Caco-2 (cell line): ENCODE measurements around the gene SLMAP. TPM values are rescaled to one million over a fixed set of nuclear protein-coding genes. Genes with fewer than 3 reads are reported as not detected.
A peak's percentile ranks its signal among the peaks of the same experiment; 100 is the strongest.

Source experiments
- BruUV-seq: library from RNA; stranded (reverse); fragments of 400-500 nt; replicated peaks from 2 replicates; lab custom pipeline; 2021; lab: Mats Ljungman, UMichigan
- CTCF ChIA-PET: fragments of 300-600 bp; sonication (Branson Sonifier 250); formaldehyde crosslinking; loops from one replicate; lab custom pipeline; 2022; ENCODE audit warnings: antibody characterized with exemption; lab: Charles Lee
- POLR2A ChIA-PET: fragments of 300-600 bp; sonication (Branson Sonifier 250); formaldehyde crosslinking; loops from one replicate; lab custom pipeline; 2022; ENCODE audit warnings: antibody characterized with exemption; lab: Charles Lee
- DNase-seq, 2 experiments: peaks; one replicate each; pipeline versions ENCODE4 v3.0.0 to v3.0.0-alpha.2; 2020 to 2022
- H3K27me3 ChIP-seq: replicated peaks from 2 replicates; pipeline ENCODE4 v1.6.0; 2011; ENCODE audit warnings: low read length; ENCODE audit not compliant: control insufficient read depth, insufficient read depth
- H3K36me3 ChIP-seq: 2 replicates; pipeline ENCODE4 v1.5.1; 2011; ENCODE audit warnings: low read length; ENCODE audit not compliant: control insufficient read depth, insufficient read depth
- H3K4me1 ChIP-seq: fragments of 250-450 bp; sonication (Bioruptor Pico); 2 replicates; pipeline ENCODE4 v1.5.1; 2020; ENCODE audit warnings: mild to moderate bottlenecking
- H3K4me3 ChIP-seq: 2 replicates; pipeline ENCODE4 v1.5.1; 2011; ENCODE audit warnings: low read depth, mild to moderate bottlenecking, control low read depth, low read length
- H3K9me3 ChIP-seq: fragments of 250-450 bp; sonication (Bioruptor Pico); 2 replicates; pipeline ENCODE4 v1.5.1; 2020; ENCODE audit warnings: mild to moderate bottlenecking, moderate library complexity
- H3K27ac Mint-ChIP-seq: one replicate; pipeline ENCODE4 v1.8.0; 2022; ENCODE audit warnings: mixed read lengths; ENCODE audit not compliant: unreplicated experiment
- H3K27me3 Mint-ChIP-seq: one replicate; pipeline ENCODE4 v1.8.0; 2022; ENCODE audit warnings: mixed read lengths; ENCODE audit not compliant: insufficient read depth, unreplicated experiment
- H3K36me3 Mint-ChIP-seq: one replicate; pipeline ENCODE4 v1.8.0; 2022; ENCODE audit warnings: mild to moderate bottlenecking, mixed read lengths; ENCODE audit not compliant: insufficient read depth, unreplicated experiment
- H3K4me1 Mint-ChIP-seq: one replicate; pipeline ENCODE4 v1.8.0; 2022; ENCODE audit warnings: low read depth, mixed read lengths; ENCODE audit not compliant: unreplicated experiment
- H3K4me3 Mint-ChIP-seq: one replicate; pipeline ENCODE4 v1.8.0; 2022; ENCODE audit warnings: mild to moderate bottlenecking, moderate library complexity, mixed read lengths; ENCODE audit not compliant: unreplicated experiment
- H3K9me3 Mint-ChIP-seq: one replicate; pipeline ENCODE4 v1.8.0; 2022; ENCODE audit warnings: mixed read lengths; ENCODE audit not compliant: unreplicated experiment
- CTCF ChIP-seq, 2 experiments: fragments of 200-600 bp in 1 of 2; IDR thresholded peaks; 1 replicate in 1 of 2; 2 replicates in 1 of 2; pipeline versions ENCODE4 v1.5.1 to v1.8.0; 2011 to 2022; ENCODE audit warnings: antibody characterized with exemption in 1 of 2, control low read depth in 1 of 2, inconsistent platforms in 1 of 2, low read depth in 1 of 2, low read length in 1 of 2, mild to moderate bottlenecking in 1 of 2, moderate library complexity in 1 of 2; ENCODE audit not compliant: insufficient read depth in 1 of 2, severe bottlenecking in 1 of 2, unreplicated experiment in 1 of 2
- intact Hi-C: fragments of 100-400 bp; cut with micrococcal nuclease; formaldehyde crosslinking; loops from one replicate; pipeline ENCODE4 v1.10.0; 2022; ENCODE audit not compliant: unreplicated experiment
- total RNA-seq: library from RNA; stranded (reverse); gene quantifications from 2 replicates; pipeline ENCODE4 v1.2.3, GENCODE V29; 2022

Gene SLMAP
- total RNA-seq, 1 experiment from 2014 or later: 136 TPM

- Mint-ChIP-seq H3K4me3 (peak overlapping the region; percentile 7), H3K27me3 (no peaks in the 10 kb centered on the region), H3K27ac (peak overlapping the region; percentile 93), H3K36me3 (peaks cover 33% of the 10 kb centered on the region), H3K9me3 (no peaks in the 10 kb centered on the region), H3K4me1 (peaks cover 45% of the 10 kb centered on the region)
- ChIA-PET CTCF (interaction anchor here (0.6 kb wide), 1 partner anchor 263 kb away, joined by 3 read pairs; no protein-coding TSS in a partner anchor), POLR2A (interaction anchor here (0.5 to 1.5 kb wide), 3 partner anchors 57 to 135 kb away, joined by 3 to 5 read pairs (median 4); partner anchors contain the start of gene SLMAP)
- no peak for TF ChIP-seq CTCF (IDR thresholded peaks at IDR 0.05; ENCODE audit: insufficient read depth in 1 of 2, low read depth in 1 of 2, low read length in 1 of 2, severe bottlenecking in 1 of 2, unreplicated experiment in 1 of 2)
- Histone ChIP-seq H3K9me3 (no peaks in the 10 kb centered on the region), H3K27me3 (no peaks in the 10 kb centered on the region), H3K36me3 (no peaks in the 10 kb centered on the region), H3K4me3 (no peak overlapping the region), H3K4me1 (peaks cover 57% of the 10 kb centered on the region)
- no TSS peak for BruUV-seq
- no peak for DNase-seq
- intact Hi-C loops: loop anchor here (1.0 kb wide), 2 partner anchors 69 to 230 kb away; partner anchors contain the start of gene ARF4
Measured at GRCh38 chr3:57827757-57828156, 71.6 kb downstream of the SLMAP start.

- CTCF ChIA-PET: no interaction called here
- no peak overlapping the region for H3K27ac Mint-ChIP-seq
- intact Hi-C loops: no loop called here
Measured at GRCh38 chr3:57832486-57832885, 76.4 kb downstream of the SLMAP start.

DNA sequence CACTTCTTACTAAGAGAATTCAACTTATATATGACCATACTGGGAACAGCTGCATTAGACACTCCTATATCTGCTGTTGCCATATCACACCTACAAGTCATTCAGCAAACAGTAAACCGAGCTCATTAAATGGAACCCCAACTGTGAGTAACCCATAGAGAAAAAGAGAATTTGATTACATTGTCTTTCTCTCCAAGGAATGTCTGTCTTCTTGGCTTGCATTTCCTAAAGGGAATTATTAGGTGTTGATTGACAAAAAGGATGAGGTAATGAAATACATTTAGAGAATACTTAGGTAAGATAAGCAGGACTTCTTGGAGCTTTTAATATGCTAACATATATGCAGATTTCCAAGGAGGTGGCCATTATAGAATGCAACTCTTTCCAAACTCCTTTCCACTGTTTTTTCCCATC lies 76.8 kb downstream of the SLMAP start:
- POLR2A ChIA-PET: no interaction called here
- Mint-ChIP-seq H3K4me3 (no peak overlapping the region), H3K27me3 (no peaks in the 10 kb centered on the region), H3K9me3 (no peaks in the 10 kb centered on the region), H3K4me1 (peaks cover 24% of the 10 kb centered on the region), H3K36me3 (peaks cover 13% of the 10 kb centered on the region), H3K27ac (no peak overlapping the region)
- CTCF ChIA-PET: no interaction called here
- Histone ChIP-seq H3K36me3 (no peaks in the 10 kb centered on the region), H3K27me3 (no peaks in the 10 kb centered on the region), H3K9me3 (no peaks in the 10 kb centered on the region), H3K4me3 (no peak overlapping the region), H3K4me1 (peaks cover 30% of the 10 kb centered on the region)
- BruUV-seq: no TSS peak
- no peak for TF ChIP-seq CTCF (IDR thresholded peaks at IDR 0.05; ENCODE audit: insufficient read depth in 1 of 2, low read depth in 1 of 2, low read length in 1 of 2, severe bottlenecking in 1 of 2, unreplicated experiment in 1 of 2)
- intact Hi-C loops: no loop called here
- DNase-seq: no peak

More at GRCh38 chr3:57832486-57832885, 76.4 kb downstream of the SLMAP start:
- Mint-ChIP-seq H3K4me3 (no peak overlapping the region), H3K4me1 (peaks cover 27% of the 10 kb centered on the region), H3K27me3 (no peaks in the 10 kb centered on the region), H3K36me3 (peaks cover 13% of the 10 kb centered on the region), H3K9me3 (no peaks in the 10 kb centered on the region)
- Histone ChIP-seq H3K4me3 (no peak overlapping the region), H3K4me1 (peaks cover 30% of the 10 kb centered on the region), H3K27me3 (no peaks in the 10 kb centered on the region), H3K9me3 (no peaks in the 10 kb centered on the region), H3K36me3 (no peaks in the 10 kb centered on the region)
- BruUV-seq: no TSS peak
- TF ChIP-seq CTCF (IDR thresholded peaks at IDR 0.05; ENCODE audit: insufficient read depth in 1 of 2, low read depth in 1 of 2, low read length in 1 of 2, severe bottlenecking in 1 of 2, unreplicated experiment in 1 of 2): no peak
- DNase-seq: no peak
- POLR2A ChIA-PET: no interaction called here
